Suprapubic skin (tissue), 4 donors: Measurements from ENCODE around the gene PFAS. TPM values are rescaled to one million over a fixed set of nuclear protein-coding genes. Genes with fewer than 3 reads are reported as not detected.
A peak's percentile ranks its signal among the peaks of the same experiment; 100 is the strongest.

Source experiments
- DNase-seq, 2 donors: peaks; one replicate each; pipeline ENCODE4 v3.0.0-alpha.2; 2019; ENCODE audit warnings: low spot score in 2 of 2
- H3K27ac ChIP-seq: fragments of 200-600 bp; sonication (generic); one replicate; pipeline ENCODE4 v1.5.1; 2019
- H3K27me3 ChIP-seq: fragments of 200-600 bp; sonication (generic); one replicate; pipeline ENCODE4 v1.5.1; 2019
- H3K36me3 ChIP-seq: fragments of 200-600 bp; sonication (generic); one replicate; pipeline ENCODE4 v1.5.1; 2019
- H3K4me1 ChIP-seq: fragments of 200-600 bp; sonication (generic); one replicate; pipeline ENCODE4 v1.5.1; 2019
- H3K4me3 ChIP-seq: fragments of 200-600 bp; sonication (generic); one replicate; pipeline ENCODE4 v1.5.1; 2019; ENCODE audit warnings: mild to moderate bottlenecking
- H3K9me3 ChIP-seq: fragments of 200-600 bp; sonication (generic); one replicate; pipeline ENCODE4 v1.5.1; 2019
- CTCF ChIP-seq, 2 donors: fragments of 200-600 bp in 1 of 2; fragments of 450-650 bp in 1 of 2; sonication (generic) in 1 of 2; IDR thresholded peaks; one replicate each; pipeline ENCODE4 v1.5.1; 2016 to 2019; ENCODE audit warnings: antibody characterized with exemption in 2 of 2, mild to moderate bottlenecking in 1 of 2, moderate library complexity in 1 of 2
- EP300 ChIP-seq: sonication (generic); formaldehyde crosslinking; IDR thresholded peaks from one replicate; pipeline ENCODE4 v1.6.1; 2017; ENCODE audit warnings: antibody characterized with exemption
- POLR2A ChIP-seq, 2 donors: fragments of 450-650 bp; IDR thresholded peaks; one replicate each; pipeline ENCODE4 v1.6.1; 2017; ENCODE audit warnings: antibody characterized with exemption in 2 of 2, mild to moderate bottlenecking in 2 of 2, moderate library complexity in 2 of 2
- POLR2AphosphoS5 ChIP-seq, 3 donors: sonication (generic); formaldehyde crosslinking; IDR thresholded peaks; one replicate each; pipeline ENCODE4 v1.6.1; 2017; ENCODE audit warnings: antibody characterized with exemption in 3 of 3
- WGBS: methylation state at CpG from one replicate; pipeline ENCODE4 v1.1.5; 2018; 5-methylcytosine and 5-hydroxymethylcytosine counted together
- total RNA-seq, 4 donors: library from RNA; depleted of rRNA; stranded (reverse); fragments of >200 nt; gene quantifications; one replicate each; pipeline ENCODE4 v1.1.0, GENCODE V29; 2016

The PFAS gene
- total RNA-seq, 4 donors from 2014 or later, result 13.0 to 35.1 (median 16.7) TPM

GRCh38 chr17:8288336-8289102, 39.4 kb downstream of the PFAS start, which contains the start of gene RANGRF:
Gene RANGRF, plus strand, starts transcription at chr17:8288670. Its CDS starts 119 bp downstream, at chr17:8288789.
- Histone ChIP-seq H3K36me3 (no peaks in the 10 kb centered on the region), H3K9me3 (no peaks in the 10 kb centered on the region), H3K27ac (peak within 1 kb of the TSS; percentile 88), H3K27me3 (no peaks in the 10 kb centered on the region), H3K4me3 (peak within 1 kb of the TSS; percentile 83), H3K4me1 (peaks cover 19% of the 10 kb centered on the region)
- peak in 2 of 3 donors; percentile 26 to 73 for TF ChIP-seq POLR2AphosphoS5 (IDR thresholded peaks at IDR 0.05)
- no peak for TF ChIP-seq EP300
- TF ChIP-seq CTCF (IDR thresholded peaks at IDR 0.05), result no peak
- peak in 1 of 2 donors; percentile 38 for TF ChIP-seq POLR2A (IDR thresholded peaks at IDR 0.05)
- DNase-seq, result peak; percentile 93 to 95
- WGBS, result 0% methylated on average over 17 of the region's 53 CpGs

- no peaks in the 10 kb centered on the region for H3K36me3 ChIP-seq
- H3K27me3 ChIP-seq, result no peaks in the 10 kb centered on the region
- peak overlapping the region; percentile 88 for H3K27ac ChIP-seq
- peaks cover 19% of the 10 kb centered on the region for H3K4me1 ChIP-seq
- WGBS, result 2% methylated on average over 13 of the region's 17 CpGs
- H3K9me3 ChIP-seq, result no peaks in the 10 kb centered on the region
- H3K4me3 ChIP-seq, result peak overlapping the region; percentile 83
- DNase-seq, result peak in 1 of 2 donors; percentile 85
- TF ChIP-seq CTCF (IDR thresholded peaks at IDR 0.05) (no peak), EP300 (no peak), POLR2AphosphoS5 (IDR thresholded peaks at IDR 0.05) (no peak), POLR2A (IDR thresholded peaks at IDR 0.05) (no peak)
Observed at GRCh38 chr17:8289103-8289397, 40.0 kb downstream of the PFAS start.

- TF ChIP-seq POLR2AphosphoS5 (IDR thresholded peaks at IDR 0.05) (no peak), CTCF (IDR thresholded peaks at IDR 0.05) (no peak), EP300 (no peak), POLR2A (IDR thresholded peaks at IDR 0.05) (no peak)
- H3K4me1 ChIP-seq, result peaks cover 28% of the 10 kb centered on the region
- no peaks in the 10 kb centered on the region for H3K9me3 ChIP-seq
- no peaks in the 10 kb centered on the region for H3K36me3 ChIP-seq
- no peak for DNase-seq
- H3K4me3 ChIP-seq, result no peak overlapping the region
- no peaks in the 10 kb centered on the region for H3K27me3 ChIP-seq
- WGBS, result 69% methylated on average over 3 of the region's 3 CpGs
- H3K27ac ChIP-seq, result no peak overlapping the region
Observed at GRCh38 chr17:8290043-8290442, 41.0 kb downstream of the PFAS start.

GRCh38 chr17:8292639-8293395, 43.7 kb downstream of the PFAS start:
- Histone ChIP-seq H3K9me3 (no peaks in the 10 kb centered on the region), H3K4me1 (peaks cover 33% of the 10 kb centered on the region), H3K4me3 (no peak overlapping the region), H3K27ac (no peak overlapping the region), H3K27me3 (no peaks in the 10 kb centered on the region), H3K36me3 (no peaks in the 10 kb centered on the region)
- no peak for DNase-seq
- 74% methylated on average over 5 of the region's 5 CpGs for WGBS
- no peak for TF ChIP-seq POLR2AphosphoS5 (IDR thresholded peaks at IDR 0.05)
- TF ChIP-seq POLR2A (IDR thresholded peaks at IDR 0.05), result no peak
- no peak for TF ChIP-seq CTCF (IDR thresholded peaks at IDR 0.05)
- no peak for TF ChIP-seq EP300

- TF ChIP-seq EP300 (no peak), CTCF (IDR thresholded peaks at IDR 0.05) (no peak), POLR2AphosphoS5 (IDR thresholded peaks at IDR 0.05) (no peak), POLR2A (IDR thresholded peaks at IDR 0.05) (no peak)
- peak in 1 of 2 donors; percentile 66 for DNase-seq
Observed at GRCh38 chr17:8294361-8294760, 45.3 kb downstream of the PFAS start.

More at GRCh38 chr17:8294361-8294760, 45.3 kb downstream of the PFAS start:
- 92% methylated on average over 7 of the region's 9 CpGs for WGBS
- peak overlapping the region; percentile 90 for H3K27ac ChIP-seq
- H3K9me3 ChIP-seq, result no peaks in the 10 kb centered on the region
- H3K36me3 ChIP-seq, result no peaks in the 10 kb centered on the region
- H3K4me1 ChIP-seq, result peaks cover 22% of the 10 kb centered on the region
- no peak overlapping the region for H3K4me3 ChIP-seq
- H3K27me3 ChIP-seq, result no peaks in the 10 kb centered on the region
